ENCODE results near the gene CD36. TPM values are rescaled to one million over a fixed set of nuclear protein-coding genes. Genes with fewer than 3 reads are reported as not detected.

CD36 gene
- polyA plus RNA-seq, 1 donor: 396 TPM

DNA sequence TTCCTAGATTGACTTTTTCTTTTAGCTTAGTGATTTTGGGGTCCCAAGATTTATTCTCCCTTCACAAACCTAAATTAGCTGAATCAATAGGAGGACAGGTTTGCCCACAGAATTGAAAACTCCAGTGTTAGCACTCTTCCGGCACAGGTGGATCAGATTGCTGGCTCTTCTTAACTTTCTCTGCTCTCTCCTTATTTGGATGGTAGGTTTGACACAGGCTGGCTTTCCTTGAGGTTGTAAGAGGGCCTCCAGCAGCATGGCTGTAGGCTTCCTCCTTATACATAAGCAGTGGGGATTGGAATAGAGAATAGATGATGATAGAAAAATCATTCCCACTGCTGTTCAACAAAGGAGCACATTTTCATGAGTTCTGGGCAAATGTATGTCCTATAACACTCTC lies 9.4 kb upstream of the CD36 start:
- no peak for DNase-seq

- no peak for DNase-seq
These were observed 7.6 kb upstream of the CD36 start for GRCh38 chr7:80630608-80631405.

GRCh38 chr7:80631421-80631820 lies 7.0 kb upstream of the CD36 start:
- no peak for DNase-seq

GRCh38 chr7:80632139-80632538 lies 6.3 kb upstream of the CD36 start:
- no peak for DNase-seq

- no peak for DNase-seq
These were observed 5.6 kb upstream of the CD36 start for GRCh38 chr7:80632819-80633218.

GRCh38 chr7:80634505-80634904 lies 3.9 kb upstream of the CD36 start:
- no peak for DNase-seq

DNA sequence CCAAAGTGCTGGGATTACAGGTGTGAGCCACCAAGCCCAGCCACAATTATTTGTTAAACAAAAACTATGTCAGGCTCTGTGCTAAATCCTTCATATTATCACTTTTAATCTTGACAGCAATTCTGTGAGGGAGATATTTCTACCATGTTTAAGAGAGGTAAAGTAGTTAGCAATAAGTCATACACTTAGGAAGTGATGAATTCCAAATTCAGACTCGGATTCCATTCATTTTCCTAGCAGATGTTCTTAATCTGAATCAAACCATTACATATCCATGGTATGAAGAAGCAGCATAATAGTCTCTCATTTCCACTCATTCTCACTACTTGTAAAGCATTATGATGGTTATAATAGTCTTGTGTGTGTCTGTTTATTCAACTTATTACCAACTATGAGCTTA lies 2.9 kb upstream of the CD36 start:
- DNase-seq: no peak

DNA sequence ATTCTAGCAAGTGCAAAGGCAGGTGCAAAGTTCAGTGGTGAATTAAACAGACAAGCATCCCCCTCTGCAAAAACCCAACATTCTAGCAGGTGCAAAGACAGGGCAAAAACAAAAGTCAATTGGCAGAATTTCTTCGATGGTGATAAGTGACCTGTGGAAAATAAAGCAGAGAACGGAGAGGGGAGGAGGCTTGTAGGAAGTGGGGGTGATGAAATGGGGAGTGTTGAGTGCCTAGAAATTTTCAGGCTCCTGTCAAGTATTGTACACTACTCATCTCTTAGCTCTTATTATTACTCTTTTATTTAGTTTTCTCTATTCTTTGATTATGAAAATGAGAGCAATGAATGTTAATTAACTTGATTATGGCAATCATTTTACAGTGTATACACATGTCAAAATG lies 2.4 kb upstream of the CD36 start:
- no peak for DNase-seq

DNA sequence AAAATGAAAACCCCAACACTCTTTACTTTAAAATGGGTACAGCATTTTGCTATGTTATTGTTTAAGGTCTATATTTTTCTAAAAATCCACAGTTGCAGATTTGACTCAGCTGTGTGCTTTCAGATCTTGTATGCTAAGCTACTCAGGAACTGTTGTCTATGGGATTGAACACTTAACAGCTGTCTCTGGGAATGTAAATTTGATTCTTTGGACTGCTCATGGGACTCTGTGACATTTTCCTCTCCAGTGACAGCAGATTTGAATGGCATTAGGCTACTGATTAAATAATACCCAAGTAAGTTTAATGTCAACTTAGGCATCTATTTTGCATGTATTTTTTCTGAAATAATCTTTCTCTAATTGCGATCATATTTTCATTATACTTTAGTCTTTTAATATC lies 1.7 kb upstream of the CD36 start:
- no peak for DNase-seq

DNA sequence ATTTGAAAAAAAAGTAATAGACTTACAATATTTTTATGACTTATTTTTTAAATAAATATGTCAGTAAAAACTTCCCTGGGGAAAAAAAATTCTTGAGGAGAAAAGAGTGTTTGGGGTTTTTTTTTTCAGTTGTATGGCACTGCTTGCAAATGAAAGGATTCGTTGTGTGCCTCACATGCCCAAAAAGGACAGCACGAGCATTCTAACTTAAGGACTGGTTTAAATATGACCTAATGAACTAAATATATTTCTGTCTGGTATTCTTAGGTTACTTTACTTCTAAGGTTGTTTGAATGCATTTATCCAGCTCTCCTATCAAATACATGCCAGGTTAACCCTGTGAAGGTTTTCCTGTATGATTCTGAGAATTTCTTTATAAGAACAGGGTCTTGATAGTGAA lies 988 bp upstream of the CD36 start:
- no peak for DNase-seq

DNA sequence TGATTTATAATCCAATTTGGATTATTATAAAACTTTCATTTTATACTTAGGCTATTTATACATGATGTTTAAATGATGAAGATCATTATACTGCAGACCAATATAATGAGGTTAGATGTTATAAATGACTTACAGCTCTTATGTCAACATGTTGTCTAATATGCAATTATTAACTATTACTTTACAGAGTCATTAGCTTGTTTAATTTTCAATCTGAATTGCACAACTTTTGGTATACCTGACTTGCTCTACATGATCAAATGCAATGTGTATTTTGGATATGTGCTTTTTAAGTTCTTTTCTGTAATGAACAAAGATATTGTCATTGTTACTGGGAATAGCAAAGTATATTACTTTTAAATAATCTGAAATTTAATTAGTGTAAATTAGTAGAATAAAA lies 569 bp downstream of the CD36 start:
- DNase-seq: no peak

DNA sequence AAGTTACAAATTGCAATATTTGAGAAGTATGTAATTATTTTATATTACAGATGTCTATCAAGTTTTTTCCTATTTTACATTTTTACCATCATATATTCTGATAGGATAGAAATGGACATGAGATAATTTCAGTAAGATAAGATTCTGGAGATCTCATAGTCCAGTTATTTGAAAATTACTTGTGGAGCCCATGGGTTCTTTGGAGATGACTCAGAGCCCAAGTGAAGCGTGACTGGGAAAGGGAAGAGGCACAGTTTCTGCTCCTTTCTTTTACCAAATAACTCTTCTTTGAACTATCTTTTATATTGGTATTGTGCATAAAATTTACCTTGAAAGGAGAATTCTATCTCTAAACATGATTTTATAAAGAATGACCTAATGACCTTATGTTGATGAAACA lies 2.4 kb downstream of the CD36 start:
- no peak for DNase-seq

DNA sequence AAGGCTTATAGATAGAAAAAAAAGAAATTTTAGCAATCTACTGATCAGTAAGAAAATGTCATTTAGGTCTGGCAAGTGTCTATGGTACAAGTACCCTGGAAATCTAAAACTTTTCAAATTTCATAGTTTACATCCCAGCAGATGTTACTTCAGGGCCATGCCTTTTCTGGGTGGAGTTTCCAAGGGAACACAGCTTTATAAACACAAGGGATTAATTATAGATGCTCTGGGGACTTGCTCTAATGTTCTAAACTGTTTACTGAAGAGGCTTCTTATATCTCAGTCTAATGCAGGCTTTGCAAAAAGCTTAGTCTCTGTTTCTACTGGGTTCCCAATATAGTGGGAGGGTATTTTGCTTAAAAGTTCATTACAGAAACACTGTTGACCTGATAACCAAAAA lies 3.1 kb downstream of the CD36 start:
- no peak for DNase-seq

DNA sequence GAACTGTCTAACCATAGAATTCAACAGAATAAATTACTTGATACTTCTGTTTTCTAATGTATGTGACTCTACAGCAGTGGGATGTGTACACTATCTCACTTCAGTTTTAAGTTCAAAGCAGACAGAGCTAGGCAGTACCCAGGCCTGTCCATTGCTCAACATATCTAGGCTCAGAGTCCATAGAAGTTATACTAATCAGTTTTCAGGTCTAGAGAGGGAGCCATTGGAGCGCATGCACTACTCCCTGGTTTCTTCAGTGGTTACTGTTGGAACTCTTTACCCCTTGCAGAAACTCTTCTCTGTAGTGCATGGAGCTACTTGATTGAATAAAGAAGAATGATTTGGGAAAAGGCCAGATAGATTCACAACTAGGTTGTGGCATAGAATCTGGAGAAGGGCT lies 4.4 kb downstream of the CD36 start:
- DNase-seq: no peak

DNA sequence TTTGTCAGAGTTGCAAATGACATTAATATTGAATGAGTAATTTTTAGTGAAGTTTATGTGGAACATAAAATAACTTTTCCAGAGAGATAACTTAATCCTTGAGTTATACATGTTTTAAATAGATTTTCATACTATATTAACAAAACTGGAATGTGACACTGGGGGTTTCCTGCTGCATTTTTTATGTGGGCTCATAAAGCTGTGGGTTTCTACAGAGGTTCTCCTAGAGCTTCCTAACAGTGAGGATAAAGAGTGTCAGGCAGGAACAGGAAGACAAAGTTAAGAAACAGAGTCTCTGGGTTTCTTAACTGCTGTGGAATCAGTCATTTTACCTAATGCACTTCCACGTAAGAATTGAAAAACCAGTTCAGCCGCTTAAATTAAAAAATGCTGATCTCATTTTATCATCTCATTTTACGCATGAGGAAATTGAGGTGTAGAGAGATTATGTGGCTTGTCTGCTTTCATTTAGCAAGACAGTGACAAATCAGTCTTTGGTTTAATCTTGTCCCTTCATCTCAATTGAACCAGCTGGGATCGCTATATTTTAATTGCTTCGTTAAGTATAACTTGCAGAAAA lies 5.0 kb downstream of the CD36 start:
- DNase-seq: no peak

- no peak for DNase-seq
These were observed 5.6 kb downstream of the CD36 start for GRCh38 chr7:80644054-80644453.

- DNase-seq: no peak
These were observed 7.8 kb downstream of the CD36 start for GRCh38 chr7:80646083-80646865.

- DNase-seq: no peak
These were observed 9.0 kb downstream of the CD36 start for GRCh38 chr7:80647436-80647835.

DNA sequence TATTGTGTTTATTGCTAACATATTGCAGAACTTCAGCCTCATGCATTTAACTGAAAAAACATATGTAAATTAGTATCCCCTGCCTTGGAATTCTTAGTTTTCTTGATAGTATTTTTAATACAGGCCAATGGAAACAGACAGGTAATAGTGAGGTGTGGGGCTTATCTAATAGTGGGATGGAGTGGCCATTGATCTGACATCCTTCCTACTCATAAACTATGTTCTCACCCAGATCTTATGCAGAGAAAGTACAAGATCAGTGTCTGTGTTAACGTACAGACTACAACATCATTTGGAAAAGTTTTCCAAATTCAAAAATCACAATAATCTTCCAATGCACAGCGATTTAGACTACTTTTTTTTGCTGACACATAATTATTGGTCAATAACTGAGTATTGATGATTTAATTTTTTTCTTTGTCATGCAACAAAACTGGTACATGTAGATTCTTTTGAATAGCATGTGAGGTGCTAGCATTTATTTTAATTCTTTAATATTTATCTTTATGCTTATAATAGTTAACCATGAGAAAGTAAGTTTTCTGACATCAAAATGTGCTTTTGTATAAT lies 9.7 kb downstream of the CD36 start:
- no peak for DNase-seq

DNA sequence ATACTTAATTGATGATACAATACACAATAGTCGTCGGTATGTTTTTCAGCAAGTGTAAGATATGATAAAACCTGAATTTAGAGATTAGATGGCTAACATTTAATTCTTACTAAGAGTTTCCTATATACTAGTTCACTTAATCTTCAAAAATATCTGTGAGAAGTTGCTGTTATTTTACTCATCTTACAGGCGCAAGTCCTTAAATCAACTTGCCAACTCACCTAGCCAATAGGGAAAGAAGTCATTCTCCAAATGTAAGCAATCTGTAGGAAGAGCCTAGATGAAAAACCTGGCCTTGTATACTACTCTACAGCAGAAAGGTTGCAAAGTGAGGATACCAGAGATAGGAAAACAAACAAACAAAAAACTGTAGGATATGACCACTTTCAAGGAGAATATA lies 10.6 kb downstream of the CD36 start:
- no peak for DNase-seq

DNA sequence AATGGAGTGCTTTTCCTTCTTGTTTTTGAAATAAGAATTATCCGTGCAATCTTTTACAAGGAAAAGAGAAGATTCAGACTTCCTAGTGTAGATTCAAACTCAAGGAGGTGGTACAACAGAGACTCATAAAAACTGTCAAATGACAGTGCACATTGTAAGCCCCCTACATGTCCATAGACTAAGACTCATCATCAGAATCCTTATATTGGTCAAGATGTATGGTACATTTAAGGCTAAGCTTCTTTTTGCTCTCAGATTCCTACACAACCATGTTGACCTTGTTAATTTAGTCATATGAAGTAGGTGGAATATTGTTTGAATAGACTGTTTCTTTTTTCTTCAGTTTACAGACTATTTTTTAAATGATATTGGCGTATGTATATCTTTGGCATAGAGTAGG lies 11.6 kb downstream of the CD36 start:
- DNase-seq: no peak

- no peak for DNase-seq
These were observed 13.0 kb downstream of the CD36 start for GRCh38 chr7:80651471-80651870.

DNA sequence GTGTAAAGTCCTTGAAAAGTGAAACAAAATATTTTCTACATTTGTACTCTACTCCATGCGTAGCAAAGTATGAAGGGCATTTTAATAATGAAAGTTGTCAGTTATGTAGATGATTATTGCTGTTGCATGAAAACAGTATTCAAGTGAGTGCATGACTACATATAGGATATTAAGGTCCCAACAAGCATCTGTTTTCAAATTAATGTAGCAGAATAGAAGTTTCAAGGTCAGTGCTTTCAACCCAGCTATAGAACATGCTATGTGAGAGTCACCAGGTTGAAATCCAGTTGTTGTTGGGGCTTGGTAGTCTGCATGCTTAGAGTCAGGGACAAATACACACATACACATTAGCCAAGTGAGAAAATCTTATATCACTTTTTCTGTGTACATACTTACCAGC lies 14.8 kb downstream of the CD36 start:
- DNase-seq: no peak
